IgD-negative memory B cell (primary cell): ENCODE results near the gene ARPC1A. TPM values are rescaled to one million over a fixed set of nuclear protein-coding genes. Genes with fewer than 3 reads are reported as not detected.

Experiments
- polyA plus RNA-seq: library from polyadenylated mRNA; unstranded; fragments of 300-500 nt; fragmentation: Illumina TruSeq; gene quantifications from one replicate; pipeline ENCODE4 v1.2.3, GENCODE V29; 2021

Gene ARPC1A
- polyA plus RNA-seq, 1 donor from 2014 or later = 81.5 TPM

Other genes with a start within 250 kb of the ARPC1A start
- 2.7 TPM for gene SMURF1, start 181.8 kb upstream of the ARPC1A start, polyA plus RNA-seq
- not detected for gene KPNA7, start 117.8 kb upstream of the ARPC1A start, polyA plus RNA-seq
- gene MYH16, start 53.1 kb upstream of the ARPC1A start, polyA plus RNA-seq = not detected
- 728 TPM for gene ARPC1B, start 48.8 kb downstream of the ARPC1A start, polyA plus RNA-seq
- 33.8 TPM for gene PDAP1, start 82.7 kb downstream of the ARPC1A start, polyA plus RNA-seq
- gene BUD31, start 83.1 kb downstream of the ARPC1A start, polyA plus RNA-seq = 162 TPM
- 5.5 TPM for gene PTCD1, start 112.9 kb downstream of the ARPC1A start, polyA plus RNA-seq
- 28.7 TPM for gene CPSF4, start 113.0 kb downstream of the ARPC1A start, polyA plus RNA-seq
- gene ATP5MF, start 140.3 kb downstream of the ARPC1A start, polyA plus RNA-seq = 453 TPM
- gene ZNF789, start 147.0 kb downstream of the ARPC1A start, polyA plus RNA-seq = 4.4 TPM
- 53.3 TPM for gene ZNF394, start 174.4 kb downstream of the ARPC1A start, polyA plus RNA-seq
- 5.4 TPM for gene ZKSCAN5, start 178.8 kb downstream of the ARPC1A start, polyA plus RNA-seq
- 4.5 TPM for gene FAM200A, start 226.2 kb downstream of the ARPC1A start, polyA plus RNA-seq
- gene ZNF655, start 232.7 kb downstream of the ARPC1A start, polyA plus RNA-seq = 66.9 TPM